BE2C (cell line): Measurements from ENCODE around the gene MTARC1.

ENCODE experiments used
- DNase-seq: peaks from one replicate; pipeline ENCODE4 v3.0.0-alpha.2; 2020
- H3K27me3 ChIP-seq: fragments of 250-450 bp; sonication (Bioruptor Pico); 2 replicates; pipeline ENCODE4 v1.5.1; 2020; ENCODE audit warnings: mild to moderate bottlenecking
- H3K36me3 ChIP-seq: fragments of 250-450 bp; sonication (Bioruptor Pico); 2 replicates; pipeline ENCODE4 v1.5.1; 2020; ENCODE audit warnings: mild to moderate bottlenecking
- H3K4me1 ChIP-seq: fragments of 250-450 bp; sonication (Bioruptor Pico); 2 replicates; pipeline ENCODE4 v1.5.1; 2020
- H3K4me3 ChIP-seq: 2 replicates; pipeline ENCODE4 v1.5.1; 2011; ENCODE audit warnings: low read depth, low read length
- H3K9me3 ChIP-seq: fragments of 250-450 bp; sonication (Bioruptor Pico); 2 replicates; pipeline ENCODE4 v1.5.1; 2020
- CTCF ChIP-seq: IDR thresholded peaks from 2 replicates; pipeline ENCODE4 v1.5.1; 2012; ENCODE audit warnings: mild to moderate bottlenecking, low read depth, low read length

The MTARC1 gene

GRCh38 chr1:220747437-220748088 is 39.1 kb upstream of the MTARC1 start:
- peak overlapping the region; percentile 41; the same call in 1 of the 2 replicates for H3K4me3 ChIP-seq

GRCh38 chr1:220748089-220748934 is 38.4 kb upstream of the MTARC1 start, which contains the start of gene MTARC2:
MTARC2 (plus strand) TSS chr1:220748322; CDS start chr1:220748532, 210 bp downstream.
- Histone ChIP-seq H3K36me3 (no peaks in the 10 kb centered on the region), H3K9me3 (no peaks in the 10 kb centered on the region; the same call in 1 of the 2 replicates), H3K4me1 (no peaks in the 10 kb centered on the region), H3K4me3 (peak within 1 kb of the TSS; percentile 41), H3K27me3 (peaks cover 13% of the 10 kb centered on the region; the same call in 1 of the 2 replicates)
- no peak for TF ChIP-seq CTCF
- peak; percentile 22 for DNase-seq

More at GRCh38 chr1:220747437-220748088, 39.1 kb upstream of the MTARC1 start:
- Histone ChIP-seq H3K36me3 (no peaks in the 10 kb centered on the region), H3K4me1 (no peaks in the 10 kb centered on the region), H3K9me3 (no peaks in the 10 kb centered on the region; the same call in 1 of the 2 replicates), H3K27me3 (peaks cover 13% of the 10 kb centered on the region; the same call in 1 of the 2 replicates)
- TF ChIP-seq CTCF = no peak
- no peak for DNase-seq

- no peaks in the 10 kb centered on the region for H3K36me3 ChIP-seq
- no peaks in the 10 kb centered on the region; the same call in 1 of the 2 replicates for H3K9me3 ChIP-seq
- H3K27me3 ChIP-seq = peaks cover 13% of the 10 kb centered on the region; the same call in 1 of the 2 replicates
- no peak overlapping the region for H3K4me3 ChIP-seq
- TF ChIP-seq CTCF = no peak
- H3K4me1 ChIP-seq = no peaks in the 10 kb centered on the region
- no peak for DNase-seq
Observed at GRCh38 chr1:220748936-220749335, 37.8 kb upstream of the MTARC1 start.

- Histone ChIP-seq H3K4me3 (no peak overlapping the region), H3K36me3 (no peaks in the 10 kb centered on the region), H3K27me3 (peaks cover 16% of the 10 kb centered on the region; the same call in 1 of the 2 replicates), H3K4me1 (no peaks in the 10 kb centered on the region), H3K9me3 (no peaks in the 10 kb centered on the region; the same call in 1 of the 2 replicates)
- no peak for DNase-seq
- no peak for TF ChIP-seq CTCF
Observed at GRCh38 chr1:220750131-220750515, 36.6 kb upstream of the MTARC1 start.

- no peak for TF ChIP-seq CTCF
- Histone ChIP-seq H3K27me3 (peaks cover 16% of the 10 kb centered on the region; the same call in 1 of the 2 replicates), H3K36me3 (no peaks in the 10 kb centered on the region), H3K4me3 (no peak overlapping the region), H3K4me1 (no peaks in the 10 kb centered on the region), H3K9me3 (no peaks in the 10 kb centered on the region; the same call in 1 of the 2 replicates)
- DNase-seq = no peak
Observed at GRCh38 chr1:220751111-220751510, 35.6 kb upstream of the MTARC1 start.
